GM12878 (cell line): ENCODE measurements around the gene RAD51B. TPM values are rescaled to one million over a fixed set of nuclear protein-coding genes. Genes with fewer than 3 reads are reported as not detected.
A peak's percentile ranks its signal among the peaks of the same experiment; 100 is the strongest.

ENCODE experiments used
- ATAC-seq: fragments of 200-7000 bp; cut with Tn5 transposase; 3 replicates; pipeline ENCODE4 v1.9.1; 2020; ENCODE audit warnings: mild to moderate bottlenecking, moderate library complexity
- BruUV-seq: library from RNA; stranded (reverse); fragments of 400-500 nt; replicated peaks from 2 replicates; lab custom pipeline; 2021; lab: Mats Ljungman, UMichigan
- CTCF ChIA-PET: fragments of 300-600 bp; sonication (Branson Sonifier 250); formaldehyde crosslinking; extraction: SDS; loops from one replicate; lab custom pipeline; 2021; ENCODE audit warnings: inconsistent platforms; lab: Yijun Ruan, JAX
- POLR2A ChIA-PET: fragments of 350-600 bp; formaldehyde crosslinking; extraction: SDS; loops from one replicate; lab custom pipeline; 2021; ENCODE audit warnings: inconsistent platforms; lab: Charles Lee
- RAD21 ChIA-PET: fragments of 300-600 bp; sonication (Branson Sonifier 250); formaldehyde crosslinking; loops from one replicate; lab custom pipeline; 2023; ENCODE audit warnings: antibody characterized with exemption; ENCODE audit not compliant: unreplicated experiment; lab: Charles Lee
- SMC1A ChIA-PET: fragments of 300-600 bp; sonication (Branson Sonifier 250); formaldehyde crosslinking; loops from one replicate; lab custom pipeline; 2023; ENCODE audit not compliant: unreplicated experiment, uncharacterized antibody; lab: Charles Lee
- DNase-seq: peaks from one replicate; pipeline ENCODE4 v3.0.0-alpha.2; 2011; ENCODE audit warnings: low read depth, low spot score
- FAIRE-seq: peaks from 3 replicates; lab custom pipeline; 2011; peaks lifted over from hg19 to GRCh38; lab: Jason Lieb, UNC
- H2AFZ ChIP-seq: 2 replicates; pipeline ENCODE4 v1.6.0; 2011; ENCODE audit warnings: low read depth, low read length, control low read depth; ENCODE audit not compliant: control insufficient read depth
- H3K27ac ChIP-seq: 2 replicates; pipeline ENCODE4 v1.5.1; 2011; ENCODE audit warnings: control low read depth; ENCODE audit not compliant: control insufficient read depth, insufficient read depth
- H3K27me3 ChIP-seq, 2 experiments: replicated peaks in 1 of 2; 2 replicates each; pipeline versions ENCODE4 v1.6.0 to v1.6.1; 2011; ENCODE audit warnings: low read length in 1 of 2; ENCODE audit not compliant: control insufficient read depth in 2 of 2, insufficient read depth in 2 of 2
- H3K36me3 ChIP-seq, 2 experiments: 2 replicates each; pipeline ENCODE4 v1.5.1; 2011; ENCODE audit warnings: low read length in 1 of 2; ENCODE audit not compliant: control insufficient read depth in 2 of 2, insufficient read depth in 2 of 2
- H3K4me1 ChIP-seq: 2 replicates; pipeline ENCODE4 v1.6.1; 2011; ENCODE audit warnings: mild to moderate bottlenecking, low read length, moderate library complexity, mixed read lengths; ENCODE audit not compliant: control insufficient read depth, insufficient read depth
- H3K4me2 ChIP-seq: 2 replicates; pipeline ENCODE4 v1.6.0; 2011; ENCODE audit warnings: control low read depth; ENCODE audit not compliant: control insufficient read depth, insufficient read depth
- H3K4me3 ChIP-seq: fragments of 200-600 bp; sonication (generic); 2 replicates; pipeline ENCODE4 v1.5.1; 2016
- H3K79me2 ChIP-seq: 2 replicates; pipeline ENCODE4 v1.6.0; 2011; ENCODE audit warnings: low read length; ENCODE audit not compliant: control insufficient read depth, insufficient read depth
- H3K9ac ChIP-seq: 2 replicates; pipeline ENCODE4 v1.8.0; 2011; ENCODE audit warnings: low read length, control low read depth, mixed read lengths; ENCODE audit not compliant: control insufficient read depth, insufficient read depth
- H3K9me3 ChIP-seq: replicated peaks from 3 replicates; pipeline ENCODE4 v1.5.1; 2011; ENCODE audit warnings: mild to moderate bottlenecking, low read length; ENCODE audit not compliant: control insufficient read depth, insufficient read depth
- H4K20me1 ChIP-seq: 2 replicates; pipeline ENCODE4 v1.6.0; 2011; ENCODE audit not compliant: control insufficient read depth, insufficient read depth
- CREB1 ChIP-seq: IDR thresholded peaks from 2 replicates; pipeline ENCODE4 v1.6.1; 2012; ENCODE audit warnings: low read depth, mild to moderate bottlenecking, inconsistent platforms
- CREM ChIP-seq: IDR thresholded peaks from 2 replicates; pipeline ENCODE4 v1.6.1; 2014; ENCODE audit warnings: antibody characterized with exemption, low read depth
- EED ChIP-seq: sonication (generic); IDR thresholded peaks from 2 replicates; pipeline ENCODE4 v1.6.1; 2016; ENCODE audit warnings: antibody characterized with exemption, low read depth
- IRF4 ChIP-seq: IDR thresholded peaks from 2 replicates; pipeline ENCODE4 v1.6.1; 2011; ENCODE audit warnings: low read depth, low read length
- IRF5 ChIP-seq: fragments of 450-650 bp; IDR thresholded peaks from 2 replicates; pipeline ENCODE4 v1.6.1; 2017; ENCODE audit warnings: borderline replicate concordance
- MEF2A ChIP-seq: IDR thresholded peaks from 2 replicates; pipeline ENCODE4 v1.6.1; 2011; ENCODE audit warnings: low read depth, mild to moderate bottlenecking, low read length, moderate library complexity; ENCODE audit not compliant: insufficient read depth
- MEF2B ChIP-seq: fragments of 450-650 bp; IDR thresholded peaks from 2 replicates; pipeline ENCODE4 v1.6.1; 2018; ENCODE audit warnings: mild to moderate bottlenecking, moderate library complexity; ENCODE audit not compliant: partially characterized antibody, poor library complexity, severe bottlenecking
- MXI1 ChIP-seq: fragments of 150-350 bp; IDR thresholded peaks from 2 replicates; pipeline ENCODE4 v1.6.1; 2011; ENCODE audit warnings: low read depth, mild to moderate bottlenecking, inconsistent platforms, low read length, improper control_type of control experiment
- NFXL1 ChIP-seq: fragments of 450-650 bp; IDR thresholded peaks from 2 replicates; pipeline ENCODE4 v1.6.1; 2017; ENCODE audit warnings: antibody characterized with exemption, mild to moderate bottlenecking, borderline replicate concordance
- NKRF ChIP-seq: fragments of 450-650 bp; conservative IDR thresholded peaks from 2 replicates; pipeline ENCODE4 v1.6.1; 2017; ENCODE audit warnings: mild to moderate bottlenecking, moderate library complexity
- RBBP5 ChIP-seq: fragments of 200-600 bp; sonication (generic); conservative IDR thresholded peaks from 2 replicates; pipeline ENCODE4 v1.6.1; 2016
- SUPT20H ChIP-seq: IDR thresholded peaks from 2 replicates; pipeline ENCODE4 v1.6.1; 2011; ENCODE audit warnings: low read depth, mild to moderate bottlenecking, low read length, moderate library complexity, borderline replicate concordance; ENCODE audit not compliant: control insufficient read depth
- SUZ12 ChIP-seq: fragments of 200-600 bp; sonication (generic); IDR thresholded peaks from one replicate; pipeline ENCODE4 v1.6.1; 2018; ENCODE audit warnings: antibody characterized with exemption, mild to moderate bottlenecking; ENCODE audit not compliant: unreplicated experiment
- ZNF217 ChIP-seq: fragments of 450-650 bp; IDR thresholded peaks from 2 replicates; pipeline ENCODE4 v1.6.1; 2017; ENCODE audit warnings: antibody characterized with exemption, mild to moderate bottlenecking
- ZNF24 ChIP-seq: fragments of 450-650 bp; IDR thresholded peaks from 2 replicates; pipeline ENCODE4 v1.6.1; 2017; ENCODE audit warnings: antibody characterized with exemption, mild to moderate bottlenecking
- ZNF622 ChIP-seq: fragments of 450-650 bp; IDR thresholded peaks from 2 replicates; pipeline ENCODE4 v1.6.1; 2017; ENCODE audit warnings: mild to moderate bottlenecking, inconsistent platforms
- ZNF687 ChIP-seq: fragments of 450-650 bp; IDR thresholded peaks from 2 replicates; pipeline ENCODE4 v1.6.1; 2017; ENCODE audit warnings: mild to moderate bottlenecking, moderate library complexity
- WGBS: methylation state at CpG from one replicate; pipeline ENCODE4 v1.1.6; 2016; ENCODE audit warnings: low lambda C conversion rate; ENCODE audit not compliant: insufficient replicate concordance, insufficient coverage; ENCODE audit errors: missing lambda C conversion rate; 5-methylcytosine and 5-hydroxymethylcytosine counted together
- in situ Hi-C: fragments of 300-500 bp; cut with MboI; formaldehyde crosslinking; loops from 9 replicates; pipeline ENCODE4 v1.14.3; 2018; ENCODE audit warnings: mixed read lengths
- intact Hi-C: fragments of 100-400 bp; cut with micrococcal nuclease; formaldehyde crosslinking; loops from one replicate; pipeline ENCODE4 v1.14.2; 2022; ENCODE audit not compliant: unreplicated experiment
- polyA plus RNA-seq, 11 experiments: library from polyadenylated mRNA; depleted of rRNA in 4 of 11; unstranded in 6 of 11; stranded (reverse) in 5 of 11; fragments of >200 nt; fragmentation: Nextera tagmentation in 4 of 11; fragmentation: Illumina TruSeq in 1 of 11; extraction: Ambion mirVana in 4 of 11; extraction: Trizol in 1 of 11; gene quantifications; 1 replicate in 1 of 11; 2 replicates in 10 of 11; pipeline versions ENCODE4 v1.2.1 to v1.2.3, GENCODE V29; 2011 to 2016; ENCODE audit warnings: inconsistent platforms in 2 of 11, missing spikeins in 2 of 11, low read depth in 1 of 11
- total RNA-seq, 4 experiments: library from RNA; depleted of rRNA in 3 of 4; stranded (reverse); fragments of >200 nt in 3 of 4; fragmentation: Illumina TruSeq in 1 of 4; extraction: Trizol in 1 of 4; gene quantifications; 2 replicates each; pipeline versions ENCODE4 v1.2.1 to v1.2.3, GENCODE V29; 2013 to 2021

Gene RAD51B
- total and polyA plus RNA-seq, 10 of the 15 experiments (the other 5 are each of a cell fraction or from before 2014, with no cell fraction given) = 9.8 to 26.8 (median 21.3) TPM

- no peak overlapping the region for H3K27ac ChIP-seq
- H3K27me3 ChIP-seq = no peaks in the 10 kb centered on the region
- H3K9me3 ChIP-seq = peaks cover 4% of the 10 kb centered on the region; the same call in 2 of the 3 replicates
- H4K20me1 ChIP-seq = no peaks in the 10 kb centered on the region
- peak; percentile 64 for ATAC-seq
- intact Hi-C loops (no loop called here), in situ Hi-C loops (no loop called here)
- RAD21 ChIA-PET = interaction anchor here (0.7 to 1.5 kb wide), 4 partner anchors 14 to 314 kb away, joined by 3 to 7 read pairs (median 4); no protein-coding TSS in a partner anchor
- POLR2A ChIA-PET = interaction anchor here (0.6 kb wide), 3 partner anchors 8 to 411 kb away, joined by 3 to 5 read pairs (median 3); no protein-coding TSS in a partner anchor
- SMC1A ChIA-PET = interaction anchor here (0.7 to 4.1 kb wide), 11 partner anchors 9 to 401 kb away, joined by 3 to 26 read pairs (median 5); no protein-coding TSS in a partner anchor
- no peaks in the 10 kb centered on the region for H3K79me2 ChIP-seq
- no peak overlapping the region for H3K4me2 ChIP-seq
- WGBS = 20% methylated on average over 5 of the region's 5 CpGs
- H2AFZ ChIP-seq = no peak overlapping the region
- no peaks in the 10 kb centered on the region for H3K4me1 ChIP-seq
- H3K36me3 ChIP-seq = no peaks in the 10 kb centered on the region
- no peak overlapping the region for H3K9ac ChIP-seq
- CTCF ChIA-PET = interaction anchor here (0.9 to 1.3 kb wide), 5 partner anchors 9 to 773 kb away, joined by 3 to 5 read pairs (median 3); no protein-coding TSS in a partner anchor
- no peak for DNase-seq
- H3K4me3 ChIP-seq = no peak overlapping the region
- no peak for FAIRE-seq
- BruUV-seq = no TSS peak
- TF ChIP-seq ZNF217 (0 out of 2 replicates have a peak, but pooled peaks have one; percentile 44), MXI1 (no peak), IRF5 (no peak), MEF2B (no peak), CREB1 (no peak), IRF4 (no peak), ZNF24 (no peak), MEF2A (no peak), EED (no peak), ZNF622 (no peak), CREM (no peak), NFXL1 (no peak), SUZ12 (no peak), SUPT20H (no peak), NKRF (no peak), ZNF687 (no peak), RBBP5 (no peak)
Observed at GRCh38 chr14:68719634-68720384, 900.2 kb downstream of the RAD51B start.
